Globus pallidus (tissue), 1 donor: ENCODE data around the gene FRK.

Experiments used
- DNase-seq: peaks from one replicate; pipeline ENCODE4 v3.0.0-alpha.2; 2015; ENCODE audit warnings: low spot score

The FRK gene

DNA sequence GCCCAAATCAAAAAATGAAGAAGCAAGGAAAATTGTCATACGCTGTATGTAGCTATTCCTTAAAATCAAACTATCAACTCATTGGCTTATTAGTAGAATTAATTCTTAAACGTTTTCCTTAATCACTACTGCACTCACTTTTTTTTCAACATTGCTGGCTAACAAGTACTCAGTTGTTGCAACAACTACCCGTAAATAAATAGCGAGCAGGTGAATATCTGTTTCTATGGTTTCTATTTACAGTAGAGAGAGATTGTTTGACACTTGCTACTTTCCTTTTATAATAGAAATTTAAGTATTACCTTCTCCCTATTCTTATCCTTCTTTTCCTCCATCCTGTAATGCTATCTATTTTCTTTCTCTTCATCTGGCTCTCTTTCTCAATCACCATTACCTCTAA lies 25.1 kb downstream of the FRK start:
- DNase-seq = no peak

DNA sequence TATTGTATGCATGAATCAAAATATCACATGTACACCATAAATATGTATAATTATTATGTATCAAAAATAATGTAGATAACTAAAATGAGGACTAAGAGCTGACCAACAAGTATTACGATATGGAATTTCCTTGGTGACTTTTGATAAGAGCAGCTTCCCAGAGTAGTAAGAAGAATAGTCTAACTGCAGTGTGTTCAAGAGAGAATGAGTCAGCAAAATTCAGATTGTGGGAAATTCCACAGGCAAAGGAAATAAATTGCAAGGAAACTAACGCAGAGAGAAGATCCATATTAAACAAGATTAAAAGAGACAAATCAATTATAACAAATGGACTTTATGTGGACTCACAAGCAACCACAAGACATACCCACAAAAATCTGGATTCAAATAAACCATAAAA lies 26.4 kb downstream of the FRK start:
- DNase-seq = peak; percentile 68

DNA sequence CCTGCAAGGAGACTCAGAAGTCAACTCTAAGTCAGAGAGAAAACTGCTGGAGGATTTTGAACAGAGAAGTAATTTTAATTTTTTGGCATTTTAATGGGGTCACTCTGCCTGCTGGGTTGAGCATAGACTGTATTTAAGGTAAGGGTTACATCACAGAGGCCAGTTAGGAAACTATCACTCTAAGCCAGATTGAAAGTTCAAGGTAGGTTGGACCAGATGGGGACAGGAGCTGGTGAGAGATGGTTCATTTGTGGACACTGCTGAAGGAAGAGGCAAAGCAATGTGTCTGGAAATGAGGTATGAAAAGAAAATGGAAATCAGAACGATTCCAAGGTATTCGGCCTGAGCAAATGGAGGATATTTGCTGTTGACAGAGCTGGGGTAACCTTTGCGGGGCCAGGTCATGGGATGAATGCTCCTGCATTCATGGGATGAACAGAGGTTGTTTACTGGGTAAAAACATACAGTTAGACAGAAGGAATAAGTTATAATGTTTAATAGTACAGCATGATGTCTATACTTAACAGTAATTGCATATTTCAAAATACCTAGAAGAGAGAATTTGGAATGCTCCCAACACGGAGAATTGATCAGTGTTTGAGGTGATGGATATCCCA lies 26.9 kb downstream of the FRK start:
- no peak for DNase-seq

DNA sequence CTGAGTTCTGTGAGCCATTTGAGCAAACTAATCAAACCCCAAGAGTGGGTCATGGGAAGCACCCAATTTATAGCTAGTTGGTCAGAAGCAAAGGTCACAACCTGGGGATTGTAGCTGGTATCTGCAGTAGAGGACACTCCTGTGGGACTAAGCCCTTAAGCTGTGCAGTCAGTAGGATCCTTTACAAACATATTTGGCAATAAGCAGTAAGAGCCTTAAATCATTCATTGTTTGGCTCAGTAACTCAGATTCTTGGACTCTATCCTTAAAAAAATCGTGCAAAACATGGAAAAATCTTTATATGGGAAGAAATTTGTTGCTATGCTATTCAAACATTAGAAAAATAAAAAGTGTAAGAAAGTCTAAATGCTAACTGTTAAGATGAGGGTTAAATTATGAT lies 29.9 kb downstream of the FRK start:
- DNase-seq = no peak

DNA sequence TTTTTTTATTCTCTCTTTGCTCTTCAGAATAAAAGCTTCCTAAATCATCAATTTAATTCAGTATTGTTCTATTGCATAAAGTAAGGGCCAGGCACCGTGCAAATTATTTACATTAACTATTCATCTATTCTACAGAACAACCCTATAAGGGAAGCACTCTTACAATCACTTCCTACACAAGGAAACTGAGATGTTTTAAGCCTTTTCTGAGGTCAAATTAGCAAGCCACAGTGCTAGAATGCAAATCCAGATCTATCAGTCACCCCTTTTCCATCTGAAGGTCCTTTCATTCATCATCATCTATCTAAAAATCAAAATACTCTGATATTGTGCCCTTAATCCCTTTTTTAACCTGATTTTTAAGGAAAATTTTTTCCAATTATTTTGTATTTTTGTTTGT lies 31.2 kb downstream of the FRK start:
- DNase-seq = no peak

DNA sequence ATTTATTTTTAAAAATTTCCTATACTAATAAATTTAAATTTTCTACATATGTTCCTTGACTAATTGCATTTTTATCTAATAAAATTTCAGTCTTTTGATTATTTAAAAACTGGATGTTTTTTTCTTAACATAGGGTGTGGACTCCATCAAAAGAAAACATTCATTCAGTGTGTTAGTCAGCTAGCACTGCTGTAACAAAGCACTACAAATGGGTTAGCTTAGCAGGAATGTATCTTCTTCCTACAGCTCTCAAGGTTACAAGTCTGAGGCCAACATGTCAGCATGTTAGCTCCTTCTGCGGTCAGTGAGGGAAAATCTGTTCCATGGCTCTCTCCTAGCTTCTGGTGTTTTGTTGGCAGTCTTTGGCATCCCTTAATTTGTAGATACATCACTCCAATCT lies 32.5 kb downstream of the FRK start:
- DNase-seq = no peak

DNA sequence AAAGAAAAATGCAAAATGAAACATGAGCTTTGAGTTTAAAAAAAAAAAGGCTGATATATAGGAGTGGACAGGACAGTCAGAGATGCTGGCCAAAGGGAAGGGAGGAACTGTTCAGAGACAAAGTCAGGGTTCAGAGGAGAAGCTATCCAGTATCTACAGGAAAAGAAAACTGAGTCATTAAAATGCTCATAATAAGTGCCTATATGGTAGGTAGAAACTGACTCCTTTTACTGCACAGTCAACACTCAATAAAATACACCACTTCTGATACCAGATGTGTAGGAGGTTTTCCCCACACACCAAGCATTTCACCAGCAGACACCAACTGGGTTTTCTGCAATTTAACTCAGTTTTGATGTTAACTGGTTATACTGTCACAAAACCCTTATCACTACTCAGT lies 32.9 kb downstream of the FRK start:
- DNase-seq = no peak

DNA sequence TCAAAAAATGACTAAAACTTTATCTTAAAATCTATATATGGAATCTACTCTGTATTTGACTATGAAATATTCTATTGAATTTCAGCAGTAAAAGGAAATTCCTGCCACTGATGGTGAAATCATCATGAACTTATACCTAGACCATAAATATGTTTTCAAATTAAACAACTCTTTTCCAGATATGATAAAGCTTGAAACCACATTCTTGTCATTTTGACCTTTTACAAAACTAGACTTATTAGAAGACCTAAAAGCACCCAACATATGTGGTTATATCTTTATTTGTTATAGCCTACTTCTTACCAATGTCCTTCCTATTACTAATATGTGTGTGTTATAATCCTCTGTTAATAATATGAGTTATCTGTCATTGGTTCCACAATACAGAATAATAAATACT lies 35.3 kb downstream of the FRK start:
- DNase-seq = no peak

DNA sequence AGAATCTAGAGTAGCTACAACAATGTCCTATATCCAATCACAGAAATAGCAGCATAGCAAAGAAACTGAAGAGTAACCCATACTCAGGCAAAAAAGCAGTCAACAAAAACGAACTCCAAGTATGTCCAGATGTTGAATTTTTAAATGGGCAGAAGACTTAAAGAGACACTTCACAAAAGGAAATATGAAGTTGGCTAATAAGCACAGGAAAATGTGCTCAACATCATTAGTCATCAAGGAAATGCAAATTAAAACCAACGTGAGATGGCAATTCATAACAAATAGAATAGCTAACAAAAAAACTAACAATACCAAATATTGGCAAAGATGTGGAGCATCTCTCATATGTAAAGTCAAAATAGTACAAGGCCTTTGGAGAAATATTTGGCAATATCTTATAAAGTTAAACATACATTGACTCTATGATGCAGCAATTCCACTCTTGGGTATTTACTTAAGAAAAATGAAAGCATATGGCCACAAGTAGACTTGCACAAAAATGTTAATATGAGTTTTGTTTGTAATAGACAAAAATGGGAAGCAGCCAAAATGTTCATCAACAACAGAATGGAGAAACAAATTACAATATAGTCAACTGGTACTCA lies 37.7 kb downstream of the FRK start:
- DNase-seq = no peak

DNA sequence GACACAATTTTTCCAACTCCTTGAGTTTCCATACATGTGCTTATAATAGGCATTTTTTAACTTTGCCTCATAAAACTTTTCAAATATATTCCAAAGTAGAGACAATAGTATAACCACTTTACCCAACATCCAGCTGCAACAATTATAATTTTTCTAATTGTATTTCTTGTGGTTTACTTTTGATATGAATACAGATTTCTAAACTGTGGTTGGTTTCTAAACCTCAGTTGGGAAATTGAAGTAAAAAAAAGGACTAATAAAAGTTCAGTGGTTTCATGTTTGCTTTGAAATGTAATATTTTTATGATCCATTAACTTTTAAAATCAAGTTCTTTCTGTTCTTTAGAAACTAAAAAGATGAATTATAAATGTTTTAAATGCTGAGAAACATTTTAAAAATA lies 40.0 kb downstream of the FRK start:
- no peak for DNase-seq

DNA sequence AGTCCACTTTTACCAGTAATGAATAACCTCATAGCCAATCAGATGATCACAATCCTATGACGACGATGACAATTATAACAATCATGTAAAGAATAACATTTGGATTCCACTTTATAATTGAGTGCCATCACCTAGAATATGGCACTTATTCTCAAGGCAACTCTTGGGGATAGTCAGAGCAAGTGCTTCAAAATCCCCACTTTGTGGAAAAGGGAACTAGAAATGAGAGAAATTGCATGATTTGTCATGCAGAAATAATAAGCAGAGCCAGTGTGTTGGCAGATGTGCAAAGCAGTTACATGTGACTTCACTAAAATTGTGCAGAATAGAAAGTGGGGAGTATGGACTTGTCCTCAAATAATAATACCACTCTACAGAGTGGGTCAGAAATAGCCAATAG lies 41.3 kb downstream of the FRK start:
- DNase-seq = no peak

DNA sequence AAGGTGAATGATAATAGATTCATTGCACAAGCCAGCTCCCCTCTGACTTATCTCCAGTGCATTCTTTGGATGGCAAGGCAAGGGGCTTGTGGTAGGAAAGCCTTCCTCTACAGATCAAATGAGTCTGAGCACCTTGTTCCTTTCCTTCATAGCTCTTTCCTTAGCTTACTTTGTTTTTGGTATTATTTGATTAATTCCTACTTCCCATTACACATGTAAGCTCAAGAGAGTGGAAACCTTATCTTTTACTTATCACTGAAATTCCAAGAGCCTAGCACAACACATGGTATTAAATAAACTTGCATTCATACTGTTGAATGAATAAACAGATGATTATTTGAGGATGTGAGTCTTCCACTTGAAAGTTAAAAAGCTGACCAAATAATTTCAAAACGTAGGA lies 41.7 kb downstream of the FRK start:
- DNase-seq = no peak

DNA sequence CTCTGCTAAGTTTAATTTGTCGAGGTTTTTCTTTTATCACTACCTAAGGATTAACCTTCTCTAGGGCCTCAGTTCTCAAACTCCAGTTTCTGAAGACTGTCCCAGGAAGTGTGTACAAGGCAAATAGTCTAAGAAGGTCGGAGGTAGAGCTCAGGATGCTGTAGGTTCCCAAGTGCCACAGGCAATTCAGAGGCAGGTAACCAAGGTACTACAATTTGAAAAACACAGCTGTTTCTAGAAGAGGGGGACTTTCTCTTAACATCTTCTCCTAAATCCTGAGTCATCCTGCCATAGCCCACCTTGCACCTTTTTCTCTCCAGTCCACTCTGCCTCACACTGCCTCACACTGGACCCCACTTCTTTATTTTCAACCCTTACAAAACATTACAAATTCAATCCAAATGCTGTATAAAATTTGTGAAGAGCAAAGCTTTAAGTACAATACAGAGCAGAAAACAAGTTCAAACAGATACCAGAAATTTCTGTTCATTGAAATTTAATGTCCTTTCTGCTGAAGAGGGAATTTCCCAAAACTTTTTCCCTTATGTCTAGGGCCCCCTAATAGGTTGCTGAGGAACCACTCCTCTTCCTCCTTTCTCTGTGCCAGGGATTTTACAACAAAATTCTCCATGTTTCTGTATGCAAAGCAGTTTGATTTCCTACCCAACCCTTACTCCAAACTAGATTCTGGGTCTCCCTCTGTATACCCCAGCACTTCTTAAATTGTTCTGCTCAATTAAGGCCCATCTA lies 43.0 kb downstream of the FRK start:
- DNase-seq = no peak

DNA sequence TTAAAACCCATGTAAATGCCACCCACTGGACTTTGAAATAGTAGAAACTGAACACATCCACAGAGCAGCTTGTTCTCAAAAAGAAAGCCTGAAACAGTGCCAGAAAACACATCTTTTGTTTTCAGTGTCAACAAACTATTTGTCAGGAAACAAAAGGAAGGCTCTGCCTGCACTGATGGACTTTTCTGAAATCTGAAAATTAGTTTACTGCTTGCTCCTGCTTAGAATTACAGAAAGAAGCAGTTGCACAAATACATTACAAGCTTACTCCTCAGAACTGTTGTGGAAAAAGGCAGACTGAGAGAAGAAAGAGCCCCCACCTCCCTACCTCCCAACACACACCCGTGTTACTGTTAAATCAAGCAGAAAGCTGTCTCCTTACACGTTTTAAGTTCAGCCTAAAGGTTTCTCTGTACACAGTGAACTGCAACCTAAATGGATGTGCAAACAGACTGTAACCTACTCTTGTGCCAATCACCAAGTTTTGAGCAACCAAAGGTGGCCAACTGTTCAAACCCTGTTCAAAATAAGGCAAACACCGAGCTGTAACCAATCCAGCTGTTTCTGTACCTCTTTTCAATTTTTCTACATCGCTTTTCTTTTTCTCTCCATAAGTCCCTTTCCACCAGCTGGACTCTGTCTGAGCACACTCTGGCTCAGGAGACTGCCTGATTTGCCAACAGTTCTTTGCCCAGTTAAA lies 43.7 kb downstream of the FRK start:
- peak; percentile 75 for DNase-seq

DNA sequence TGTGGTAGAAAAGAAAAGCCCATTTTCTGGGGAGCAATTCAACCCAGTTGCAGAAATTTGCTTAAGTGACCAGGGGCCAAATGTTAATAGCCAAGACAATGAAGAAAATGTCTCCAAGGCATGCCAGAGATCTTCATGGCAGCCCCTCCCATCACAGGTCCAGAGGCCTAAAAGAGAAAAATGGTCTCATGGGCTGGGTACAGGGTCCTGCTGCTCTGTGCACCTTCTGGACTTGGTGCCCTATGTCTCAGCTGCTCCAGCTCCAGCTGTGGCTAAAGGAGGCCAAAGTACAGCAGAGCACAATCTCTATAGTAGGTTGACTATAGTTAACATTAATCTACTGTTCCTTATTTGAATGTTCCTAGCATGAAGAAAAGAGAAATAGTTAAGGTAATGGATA lies 44.7 kb downstream of the FRK start:
- no peak for DNase-seq

DNA sequence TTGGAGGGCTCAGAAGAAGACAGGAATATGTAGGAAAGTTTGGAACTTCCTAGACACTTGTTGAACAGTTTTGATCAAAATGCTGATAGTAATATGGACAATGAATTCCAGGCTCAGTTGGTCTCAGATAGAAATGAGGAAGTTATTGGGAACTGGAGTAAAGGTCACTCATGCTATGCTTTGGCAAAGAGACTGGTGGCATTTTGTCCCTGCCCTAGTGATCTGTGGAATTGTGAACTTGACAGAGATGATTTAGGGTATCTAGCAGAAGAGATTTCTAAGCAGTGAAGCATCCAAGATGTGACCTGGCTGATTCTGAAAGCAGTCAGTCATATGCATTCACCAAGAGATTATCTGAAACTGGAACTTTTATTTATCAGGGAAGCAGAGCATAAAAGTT lies 45.1 kb downstream of the FRK start:
- DNase-seq = no peak

DNA sequence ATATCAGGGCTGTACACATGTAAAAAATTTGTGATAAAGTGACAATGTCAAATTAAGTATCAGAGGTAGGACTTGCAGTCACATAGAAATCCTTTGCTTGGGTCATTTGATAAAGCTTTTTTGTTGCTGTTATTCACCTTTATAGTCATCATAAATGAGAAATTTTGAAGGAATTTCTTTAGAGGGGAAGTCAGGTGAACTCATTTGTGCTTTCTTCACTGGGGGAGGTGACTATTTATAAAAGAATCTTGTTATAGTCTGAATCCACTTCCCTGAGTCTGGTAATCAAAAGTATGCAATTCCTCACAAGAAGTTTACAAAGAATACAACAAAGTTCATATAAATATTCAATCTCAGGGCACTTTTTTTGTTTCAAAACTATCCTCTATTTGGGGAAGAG lies 47.7 kb downstream of the FRK start:
- no peak for DNase-seq

DNA sequence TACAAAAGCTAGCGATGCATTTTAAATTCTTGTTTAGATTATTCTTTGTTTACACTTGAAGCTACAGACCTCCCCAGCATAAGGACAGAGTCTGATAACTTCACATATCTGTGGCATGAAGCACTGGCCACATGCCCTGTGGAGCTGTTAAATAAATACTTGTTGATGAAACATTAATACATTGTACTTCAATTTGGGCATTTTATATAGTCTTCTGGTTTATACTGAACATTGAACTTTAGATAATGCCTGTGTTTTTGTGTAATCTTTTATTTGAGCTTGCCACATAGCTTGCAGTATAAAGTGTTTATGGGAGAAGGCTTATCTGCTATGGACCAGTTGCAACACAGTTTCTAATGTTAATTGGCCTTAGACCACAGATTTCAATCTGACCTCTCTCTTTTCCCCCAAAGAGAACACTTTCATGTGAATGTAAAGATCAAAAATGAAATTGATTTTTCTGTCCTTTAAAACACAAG lies 48.2 kb downstream of the FRK start:
- DNase-seq = no peak

DNA sequence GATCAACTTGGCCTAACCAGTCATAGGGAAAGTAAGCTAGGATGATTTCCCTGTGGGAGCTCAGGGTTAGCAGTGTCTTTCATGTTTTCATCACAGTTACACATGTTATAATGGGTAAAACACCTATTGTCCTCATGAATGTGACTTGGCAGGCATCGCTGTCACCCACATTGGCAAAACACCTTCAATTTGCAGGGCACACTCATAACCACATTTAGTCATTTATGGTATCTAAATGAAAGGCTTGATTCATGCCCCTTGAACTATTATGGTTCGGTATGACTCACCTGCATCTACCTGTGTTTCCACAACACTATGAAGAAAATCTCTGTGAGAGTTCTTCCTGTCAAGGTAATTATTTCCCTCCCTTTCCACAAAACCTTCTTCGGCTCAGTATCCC lies 49.2 kb downstream of the FRK start:
- no peak for DNase-seq

DNA sequence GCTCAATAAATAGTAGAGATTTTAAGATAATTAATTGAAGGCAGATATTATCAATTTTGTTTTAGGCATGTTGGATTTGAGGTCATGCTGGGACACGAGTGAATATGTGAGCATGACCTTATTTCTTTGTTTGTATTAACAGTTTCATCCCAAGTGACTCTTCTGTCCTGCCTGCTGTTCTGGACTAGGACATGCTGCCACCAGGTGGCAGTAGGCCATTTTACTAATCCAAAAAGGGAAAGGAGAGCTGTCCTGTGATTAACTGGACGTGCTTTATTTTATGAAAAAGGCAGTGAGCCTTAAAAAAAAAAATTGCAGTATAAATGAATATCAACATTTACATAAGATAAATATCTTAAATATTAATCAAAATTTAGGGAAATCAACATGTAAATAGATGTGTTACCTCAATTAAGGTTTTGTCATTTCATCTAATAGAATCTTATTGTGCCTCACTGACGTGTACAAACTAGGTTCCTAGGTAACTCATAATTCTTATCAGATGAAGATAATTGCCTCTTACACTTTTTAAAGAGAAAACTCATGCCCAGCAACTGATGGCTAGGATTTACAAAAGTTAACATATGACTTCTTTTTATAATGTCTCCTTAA lies 49.8 kb downstream of the FRK start:
- peak; percentile 92 for DNase-seq

DNA sequence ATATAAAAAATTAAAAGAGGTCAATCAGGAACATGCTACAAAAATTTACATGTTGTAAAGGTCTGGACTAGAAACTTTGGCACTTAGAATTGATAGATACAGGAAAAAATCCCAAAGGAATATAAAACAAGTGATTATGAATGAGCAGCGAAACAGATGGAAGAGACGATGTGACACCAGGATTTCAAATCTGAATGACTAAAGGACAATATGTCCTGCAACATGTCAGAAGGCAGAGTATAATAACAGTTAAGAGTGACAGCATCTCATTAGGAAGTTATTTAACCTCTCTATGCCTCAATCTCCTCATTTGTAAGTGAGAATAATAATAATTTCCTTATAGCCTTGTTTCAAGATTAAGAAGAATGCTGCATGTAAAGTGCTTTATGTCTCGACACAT lies 50.3 kb downstream of the FRK start:
- no peak for DNase-seq

DNA sequence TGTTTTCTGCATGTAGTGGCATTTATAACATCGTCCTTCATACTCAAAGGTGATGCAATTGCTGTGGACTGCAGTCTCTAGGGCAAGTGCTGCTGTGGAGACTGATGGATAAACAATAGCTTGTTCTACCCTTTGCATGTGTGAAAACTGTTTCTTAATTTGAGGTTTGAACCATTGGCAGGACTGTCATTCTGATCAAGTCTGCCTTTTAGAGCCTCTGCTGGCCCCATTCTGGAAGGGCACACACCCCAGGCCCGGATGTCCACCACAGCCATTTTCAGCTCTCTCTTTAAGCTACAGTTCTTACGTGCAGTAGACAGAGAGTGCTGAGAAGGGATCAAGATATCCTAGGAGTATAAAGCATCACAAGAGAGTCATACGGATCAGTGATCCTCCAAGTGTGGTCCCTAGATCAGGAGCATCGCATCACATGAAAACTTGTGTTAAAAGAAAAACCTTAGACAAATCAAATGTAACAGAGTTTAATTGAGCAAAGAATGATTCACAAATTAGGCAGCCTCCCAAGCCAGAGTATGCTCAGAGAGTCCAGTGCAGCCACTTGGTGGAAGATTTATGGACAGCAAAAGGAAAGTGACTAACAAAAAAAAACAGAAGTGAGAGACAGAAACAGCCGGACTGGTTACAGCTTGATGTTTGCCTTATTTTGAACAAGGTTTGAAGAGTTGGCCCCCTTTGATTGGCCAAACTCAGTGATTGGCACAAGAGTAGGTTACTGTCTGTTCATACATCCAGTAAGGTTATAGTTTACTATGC lies 52.0 kb downstream of the FRK start:
- DNase-seq = peak; percentile 77
